Heart left ventricle (tissue), 13 donors: Measurements from ENCODE around the gene TAF10.

Experiments used
- POLR2A ChIP-seq, 2 donors: fragments of 450-650 bp; IDR thresholded peaks; one replicate each; pipeline ENCODE4 v1.6.1; 2017; ENCODE audit warnings: antibody characterized with exemption in 2 of 2, mild to moderate bottlenecking in 2 of 2, moderate library complexity in 2 of 2
- TF ChIP-seq, protein P1 (sequence below), 12 donors: fragments of 200-600 bp; sonication (generic) in 4 of 12; IDR thresholded peaks; one replicate each; pipeline versions ENCODE4 v1.5.0 to v1.8.0; 2018 to 2022; ENCODE audit warnings: antibody characterized with exemption in 12 of 12, mild to moderate bottlenecking in 5 of 12
- donor health status: ischemic (EF 13 %, LVEDD 7.1; RV severe dilation, severe dysfunction).
- donor health status: DM: no; HTN: yes; CAD: no.
- donor health status: DM: no; HTN: no; CAD: no.
- donor health status: ischemic (EF 25% LVEDD 6.9; RV normal size, moderate dysfunction).
- donor health status: ischemic (EF 25% LVEDD 5.7; RV mildly dilated, moderate dysfunction).
- donor health status: ischemic (EF 35%, LVEDD 5.7; RV mildly dilated, moderate dysfunction).
- donor health status: nonischemic (EF 11% LVEDD 7.7; RV severe dilation, severe dysfunction).
- donor health status: DM: yes; HTN: yes; CAD: no.
- donor health status: PGD.
- donor health status: ischemic (EF 29% LVEDD 5.4; RV normal size, mild dysfunction).
- donor health status: nonischemic (EF 23%, LVEDD 6.1; RV moderate dilation, normal function).

DNA sequence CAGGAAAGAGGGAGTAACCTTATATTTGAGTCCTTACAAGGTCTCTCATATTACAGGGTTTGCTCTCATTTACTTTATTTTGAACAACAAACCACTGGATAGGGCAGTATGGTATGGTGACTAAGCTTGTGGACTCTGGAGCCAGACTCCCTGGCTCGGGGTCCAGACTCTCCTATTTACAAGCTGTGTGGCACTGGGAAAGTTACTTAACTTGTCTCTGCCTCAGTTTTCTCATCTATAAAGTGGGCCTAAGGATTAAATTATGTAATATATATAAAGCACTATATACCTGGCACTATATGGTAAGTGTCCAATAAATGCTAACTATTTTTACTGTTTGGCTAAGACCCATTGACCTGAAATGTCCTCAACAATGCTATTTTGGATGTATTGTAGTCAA, 45.3 kb upstream of the TAF10 start:
- TF ChIP-seq, protein P1, sequence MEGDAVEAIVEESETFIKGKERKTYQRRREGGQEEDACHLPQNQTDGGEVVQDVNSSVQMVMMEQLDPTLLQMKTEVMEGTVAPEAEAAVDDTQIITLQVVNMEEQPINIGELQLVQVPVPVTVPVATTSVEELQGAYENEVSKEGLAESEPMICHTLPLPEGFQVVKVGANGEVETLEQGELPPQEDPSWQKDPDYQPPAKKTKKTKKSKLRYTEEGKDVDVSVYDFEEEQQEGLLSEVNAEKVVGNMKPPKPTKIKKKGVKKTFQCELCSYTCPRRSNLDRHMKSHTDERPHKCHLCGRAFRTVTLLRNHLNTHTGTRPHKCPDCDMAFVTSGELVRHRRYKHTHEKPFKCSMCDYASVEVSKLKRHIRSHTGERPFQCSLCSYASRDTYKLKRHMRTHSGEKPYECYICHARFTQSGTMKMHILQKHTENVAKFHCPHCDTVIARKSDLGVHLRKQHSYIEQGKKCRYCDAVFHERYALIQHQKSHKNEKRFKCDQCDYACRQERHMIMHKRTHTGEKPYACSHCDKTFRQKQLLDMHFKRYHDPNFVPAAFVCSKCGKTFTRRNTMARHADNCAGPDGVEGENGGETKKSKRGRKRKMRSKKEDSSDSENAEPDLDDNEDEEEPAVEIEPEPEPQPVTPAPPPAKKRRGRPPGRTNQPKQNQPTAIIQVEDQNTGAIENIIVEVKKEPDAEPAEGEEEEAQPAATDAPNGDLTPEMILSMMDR (IDR thresholded peaks at IDR 0.05) = no peak
- no peak for TF ChIP-seq POLR2A (IDR thresholded peaks at IDR 0.05)
